ENCODE data around the gene TTC9C. TPM values are rescaled to one million over a fixed set of nuclear protein-coding genes. Genes with fewer than 3 reads are reported as not detected.

The TTC9C gene
- total and polyA plus RNA-seq, 2 of the 13 experiments (the other 11 are each of a cell fraction or from before 2014, with no cell fraction given) = 28.0 to 36.4 TPM

GRCh38 chr11:62732830-62733229 is 4.5 kb downstream of the TTC9C start:
- Histone ChIP-seq H3K9me3 (ENCODE audit: low read length) (no peaks in the 10 kb centered on the region), H3K9ac (ENCODE audit: insufficient read depth, low read depth, low read length) (no peak overlapping the region), H3K36me3 (replicated peaks in 1 of 2; ENCODE audit: control insufficient read depth in 1 of 2, insufficient read depth in 2 of 2, low read length in 2 of 2) (peaks cover 1 to 22% of the 10 kb centered on the region in 2 experiments; a peak in 4 of 5 replicates), H4K20me1 (ENCODE audit: insufficient read depth, low read length) (no peaks in the 10 kb centered on the region; the same call in 1 of the 2 replicates), H3K27ac (ENCODE audit: extremely low read length, insufficient read depth, low read length) (no peak overlapping the region), H3K4me1 (ENCODE audit: insufficient read depth, low read length) (peaks cover 18% of the 10 kb centered on the region), H3K79me2 (ENCODE audit: insufficient read depth, low read length) (peaks cover 25% of the 10 kb centered on the region), H2AFZ (ENCODE audit: low read length) (no peak overlapping the region), H3K27me3 (ENCODE audit: control insufficient read depth in 1 of 2, insufficient read depth in 2 of 2, low read length in 2 of 2) (peaks cover 0 to 3% of the 10 kb centered on the region in 2 experiments; a peak in 1 of 5 replicates), H3K4me2 (ENCODE audit: low read depth, low read length) (no peak overlapping the region), H3K4me3 (replicated peaks in 1 of 3; ENCODE audit: insufficient read depth in 1 of 3, low read depth in 2 of 3, low read length in 3 of 3) (no peak overlapping the region)
- DNase-seq (ENCODE audit: low spot score) (peak; percentile 43), FAIRE-seq (no peak), ATAC-seq (no peak)
- no TSS peak for BruUV-seq (replicated peaks)
- WGBS (ENCODE audit: low lambda C conversion rate) = 75% methylated on average over 2 of the region's 2 CpGs
- in situ Hi-C loops (cut with HindIII; ENCODE audit: extremely low pct_ligation_motif_present, low pct_unique_long_range_greater_than_20kb) (no loop called here), intact Hi-C loops (cut with micrococcal nuclease; ENCODE audit: unreplicated experiment) (loop anchor here (5.0 kb wide), 1 partner anchor 129 kb away; no protein-coding TSS in a partner anchor)
- TF ChIP-seq CTCF (CRISPR knock-in tag; IDR thresholded peaks at IDR 0.05) (peak; percentile 33), ZNF44 (CRISPR knock-in tag; IDR thresholded peaks at IDR 0.05) (no peak), STAG1 (CRISPR knock-in tag; IDR thresholded peaks at IDR 0.05) (peak; percentile 39), ZMYM3 (CRISPR knock-in tag; IDR thresholded peaks at IDR 0.05) (no peak), ZNF777 (CRISPR knock-in tag; IDR thresholded peaks at IDR 0.05) (no peak), MED8 (CRISPR knock-in tag; IDR thresholded peaks at IDR 0.05; ENCODE audit: insufficient replicate concordance) (no peak), SMC3 (IDR thresholded peaks at IDR 0.05; ENCODE audit: low read length) (peak; percentile 32)
- POLR2A ChIA-PET = no interaction called here
- CTCF ChIA-PET (ENCODE audit: low intra/inter-chr PET ratio, low total read pairs) = interaction anchor here (1.7 kb wide), 1 partner anchor 53 kb away, joined by 13 read pairs; the partner anchor contains the start of gene TMEM179B

- DNase-seq (ENCODE audit: low spot score) = no peak
- no peak overlapping the region for H3K9ac ChIP-seq (ENCODE audit: insufficient read depth, low read depth, low read length)
- ChIA-PET CTCF (ENCODE audit: low intra/inter-chr PET ratio, low total read pairs) (no interaction called here), POLR2A (interaction anchor here (1.6 kb wide), 1 partner anchor 16 kb away, joined by 6 read pairs; the partner anchor contains the start of gene ZBTB3)
- H3K4me2 ChIP-seq (ENCODE audit: low read depth, low read length) = no peak overlapping the region
- intact Hi-C loops (cut with micrococcal nuclease; ENCODE audit: unreplicated experiment) (no loop called here), in situ Hi-C loops (cut with HindIII; ENCODE audit: extremely low pct_ligation_motif_present, low pct_unique_long_range_greater_than_20kb) (no loop called here)
- no peaks in the 10 kb centered on the region for H4K20me1 ChIP-seq (ENCODE audit: insufficient read depth, low read length)
- H3K27me3 ChIP-seq (ENCODE audit: control insufficient read depth in 1 of 2, insufficient read depth in 2 of 2, low read length in 2 of 2) = no peaks in the 10 kb centered on the region
- H3K27ac ChIP-seq (ENCODE audit: extremely low read length, insufficient read depth, low read length) = no peak overlapping the region
- BruUV-seq (replicated peaks) = no TSS peak
- no peaks in the 10 kb centered on the region for H3K4me1 ChIP-seq (ENCODE audit: insufficient read depth, low read length)
- H3K36me3 ChIP-seq (replicated peaks in 1 of 2; ENCODE audit: control insufficient read depth in 1 of 2, insufficient read depth in 2 of 2, low read length in 2 of 2) = peaks cover 8 to 31% of the 10 kb centered on the region in 2 experiments; a peak in 4 of 5 replicates
- no peaks in the 10 kb centered on the region for H3K9me3 ChIP-seq (ENCODE audit: low read length)
- no peak overlapping the region for H3K4me3 ChIP-seq (replicated peaks in 1 of 3; ENCODE audit: insufficient read depth in 1 of 3, low read depth in 2 of 3, low read length in 3 of 3)
- ATAC-seq = no peak
- no peak overlapping the region for H2AFZ ChIP-seq (ENCODE audit: low read length)
- H3K79me2 ChIP-seq (ENCODE audit: insufficient read depth, low read length) = peaks cover 3% of the 10 kb centered on the region
- no peak for FAIRE-seq
- TF ChIP-seq ZNF709 (CRISPR knock-in tag; IDR thresholded peaks at IDR 0.05) (no peak), ZNF546 (CRISPR knock-in tag; conservative IDR thresholded peaks at IDR 0.05) (no peak), ZNF569 (CRISPR knock-in tag; IDR thresholded peaks at IDR 0.05; ENCODE audit: borderline replicate concordance) (no peak), ZNF17 (CRISPR knock-in tag; IDR thresholded peaks at IDR 0.05) (no peak), MZF1 (CRISPR knock-in tag; IDR thresholded peaks at IDR 0.05; ENCODE audit: borderline replicate concordance) (no peak), ZNF251 (CRISPR knock-in tag; IDR thresholded peaks at IDR 0.05) (no peak)
These were observed 8.9 kb downstream of the TTC9C start for GRCh38 chr11:62737196-62737595.
